ENCODE measurements around the gene OTOS.

- TF ChIP-seq CTCF (IDR thresholded peaks at IDR 0.05) (no peak), POLR2AphosphoS5 (IDR thresholded peaks at IDR 0.05) (no peak), EP300 (IDR thresholded peaks at IDR 0.05) (no peak)
Observed at GRCh38 chr2:240121190-240121589, 19.3 kb downstream of the OTOS start.
